ENCODE data around the gene DISC1.

Gene DISC1

DNA sequence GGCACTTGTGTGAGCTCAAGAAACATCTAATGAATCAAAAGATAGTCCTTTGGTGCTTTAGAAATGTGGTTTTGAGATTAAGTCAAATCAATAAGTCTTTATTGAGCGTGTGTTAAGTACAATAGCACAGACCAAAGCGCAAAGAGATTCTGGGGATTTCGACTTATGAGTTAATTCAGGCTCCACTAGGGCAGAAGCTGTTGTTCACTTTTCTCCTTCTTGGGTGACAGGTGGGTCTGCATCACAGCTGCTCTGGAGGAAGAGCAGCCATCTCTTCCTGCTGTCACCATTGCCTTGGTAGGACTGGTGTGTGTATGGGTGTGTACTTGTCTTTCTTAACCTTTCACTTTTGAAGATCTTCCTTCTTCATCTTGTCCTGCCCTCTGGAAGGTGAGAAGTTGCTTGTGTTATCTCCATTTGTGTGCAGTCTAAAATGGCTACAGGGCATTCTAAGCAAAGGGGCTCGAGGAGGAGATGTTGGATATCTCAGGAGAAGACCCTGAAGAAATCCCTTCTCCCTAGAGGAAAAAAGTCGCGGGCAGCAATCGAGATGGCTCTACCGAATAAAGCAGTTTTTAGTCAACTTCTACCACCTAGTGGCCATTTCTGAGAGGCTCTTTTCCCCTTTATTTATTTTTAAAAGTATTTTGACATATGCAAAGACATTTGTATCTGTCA lies 22.9 kb upstream of the DISC1 start:
- Mint-ChIP-seq H3K9me3 (peaks cover 10% of the 10 kb centered on the region), H3K27me3 (ENCODE audit: low read depth, poor library complexity) (peaks cover 27% of the 10 kb centered on the region), H3K36me3 (ENCODE audit: low read depth) (no peaks in the 10 kb centered on the region), H3K27ac (peak overlapping the region; percentile 60), H3K4me3 (peak overlapping the region; percentile 57), H3K4me1 (peaks cover 7% of the 10 kb centered on the region)
- TF ChIP-seq CTCF (IDR thresholded peaks at IDR 0.05) = peak; percentile 72
- DNase-seq = peak; percentile 29

DNA sequence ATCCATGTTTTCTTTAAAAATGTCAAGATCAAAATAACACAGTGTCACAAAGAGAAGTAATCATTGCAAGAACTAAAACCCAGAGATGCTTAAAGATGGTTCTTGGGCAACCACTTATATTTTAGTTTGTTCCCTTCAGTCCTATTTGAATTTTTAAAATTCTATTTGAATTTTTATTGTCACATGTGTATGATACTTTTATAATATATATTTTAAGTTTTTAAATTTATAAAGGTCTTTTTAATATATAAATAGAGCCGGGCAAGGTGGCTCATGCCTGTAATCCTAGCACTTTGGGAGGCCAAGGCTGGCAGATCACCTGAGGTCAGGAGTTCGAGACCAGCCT lies 22.3 kb upstream of the DISC1 start:
- H3K36me3 Mint-ChIP-seq (ENCODE audit: low read depth) = no peaks in the 10 kb centered on the region
- no peak for DNase-seq
- no peak overlapping the region for H3K4me3 Mint-ChIP-seq
- H3K27me3 Mint-ChIP-seq (ENCODE audit: low read depth, poor library complexity) = peaks cover 31% of the 10 kb centered on the region
- no peak for TF ChIP-seq CTCF (IDR thresholded peaks at IDR 0.05)
- H3K27ac Mint-ChIP-seq = no peak overlapping the region
- peaks cover 13% of the 10 kb centered on the region for H3K9me3 Mint-ChIP-seq
- peaks cover 7% of the 10 kb centered on the region for H3K4me1 Mint-ChIP-seq

DNA sequence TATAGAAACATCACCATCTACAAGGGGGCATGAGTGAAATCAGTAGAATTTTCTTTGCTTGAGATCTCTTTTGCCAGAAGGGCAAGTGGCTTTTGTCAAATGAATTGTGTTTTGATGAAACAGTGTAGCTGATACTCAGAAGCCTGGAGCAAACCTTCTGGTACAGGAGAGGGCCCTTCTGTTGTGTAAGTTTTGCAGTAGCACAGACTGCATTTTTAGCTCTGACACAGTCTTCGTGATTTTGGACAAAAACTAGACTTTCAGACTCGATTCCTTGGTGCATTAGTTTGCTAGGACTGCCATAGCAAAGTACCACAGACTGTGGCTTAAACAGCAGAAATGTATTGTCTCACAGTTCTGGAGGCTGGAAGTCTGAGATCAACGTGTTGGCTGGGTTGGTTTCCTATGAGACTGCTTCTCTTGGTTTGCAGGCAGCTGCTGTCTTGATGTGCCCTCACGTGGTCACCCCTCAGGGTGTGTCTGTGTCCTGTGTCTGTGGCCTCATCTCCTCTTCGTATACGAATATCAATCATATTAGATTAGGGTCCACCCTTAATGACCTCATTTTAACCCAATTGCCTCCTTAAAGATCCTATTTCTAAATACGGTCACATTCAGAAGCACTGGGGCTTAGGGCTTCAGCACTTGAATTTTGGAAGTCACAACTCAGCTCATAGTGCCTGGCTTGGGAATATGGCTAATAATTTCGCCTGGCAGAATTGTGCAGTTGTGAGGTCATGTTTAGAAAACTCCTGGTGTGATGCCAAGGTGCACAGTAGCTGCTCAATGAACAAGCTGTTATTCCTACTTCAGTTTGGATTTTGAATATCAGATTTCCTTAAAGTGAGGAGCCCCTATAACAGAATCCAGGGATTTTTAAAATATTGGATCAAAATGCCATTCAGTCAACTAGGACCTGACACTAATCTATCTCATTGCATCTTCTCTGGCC lies 21.2 kb upstream of the DISC1 start:
- DNase-seq = no peak
- Mint-ChIP-seq H3K27me3 (ENCODE audit: low read depth, poor library complexity) (peaks cover 40% of the 10 kb centered on the region), H3K27ac (no peak overlapping the region), H3K9me3 (peaks cover 15% of the 10 kb centered on the region), H3K4me1 (peaks cover 7% of the 10 kb centered on the region), H3K4me3 (no peak overlapping the region), H3K36me3 (ENCODE audit: low read depth) (no peaks in the 10 kb centered on the region)
- TF ChIP-seq CTCF (IDR thresholded peaks at IDR 0.05) = no peak

GRCh38 chr1:231606712-231607111 lies 19.9 kb upstream of the DISC1 start:
- Mint-ChIP-seq H3K36me3 (ENCODE audit: low read depth) (no peaks in the 10 kb centered on the region), H3K9me3 (peaks cover 19% of the 10 kb centered on the region), H3K4me1 (peaks cover 7% of the 10 kb centered on the region), H3K27ac (no peak overlapping the region), H3K4me3 (no peak overlapping the region), H3K27me3 (ENCODE audit: low read depth, poor library complexity) (peaks cover 53% of the 10 kb centered on the region)
- DNase-seq = no peak
- no peak for TF ChIP-seq CTCF (IDR thresholded peaks at IDR 0.05)

DNA sequence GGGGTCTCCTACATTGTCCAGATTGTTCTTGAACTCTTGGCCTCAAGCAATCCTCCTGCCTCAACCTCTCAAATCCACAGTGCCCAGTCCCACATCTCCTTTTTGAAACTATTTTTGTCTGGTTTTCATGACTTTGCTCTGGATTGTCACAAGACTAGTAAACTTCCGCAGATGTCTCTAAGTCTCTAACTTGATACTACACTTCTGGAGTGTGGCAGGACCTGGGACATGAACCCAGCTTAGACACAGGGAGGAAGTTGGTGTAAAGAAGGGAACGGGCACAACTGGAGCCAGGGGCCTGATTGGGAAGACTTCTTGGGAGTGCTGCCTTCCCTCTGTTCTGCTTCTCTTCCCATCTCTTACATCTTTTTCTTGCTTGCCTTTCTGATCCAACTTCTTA lies 16.2 kb upstream of the DISC1 start:
- no peaks in the 10 kb centered on the region for H3K36me3 Mint-ChIP-seq (ENCODE audit: low read depth)

More for the DNA sequence above, 16.2 kb upstream of the DISC1 start:
- no peak for DNase-seq
- no peak for TF ChIP-seq CTCF (IDR thresholded peaks at IDR 0.05)
- no peak overlapping the region for H3K4me3 Mint-ChIP-seq
- no peak overlapping the region for H3K27ac Mint-ChIP-seq
- H3K4me1 Mint-ChIP-seq = no peaks in the 10 kb centered on the region
- H3K9me3 Mint-ChIP-seq = peaks cover 19% of the 10 kb centered on the region
- H3K27me3 Mint-ChIP-seq (ENCODE audit: low read depth, poor library complexity) = peaks cover 71% of the 10 kb centered on the region
